Measurements from ENCODE around the gene ANKRD17. TPM values are rescaled to one million over a fixed set of nuclear protein-coding genes. Genes with fewer than 3 reads are reported as not detected.
"Not testable (repeated sequence)": the region's sequence is repeated elsewhere in the genome, so short reads cannot be mapped to it uniquely, and the experiment has no call there.

ANKRD17 gene
- total RNA-seq, 1 donor from 2014 or later: 23.9 TPM

GRCh38 chr4:73248821-73249220 lies 9.8 kb downstream of the ANKRD17 start:
- DNase-seq (ENCODE audit: low spot score): no peak
- ATAC-seq: no peak

GRCh38 chr4:73248416-73248815 lies 10.2 kb downstream of the ANKRD17 start:
- DNase-seq (ENCODE audit: low spot score) (no peak), ATAC-seq (no peak)

- ATAC-seq (no peak), DNase-seq (ENCODE audit: low spot score) (no peak)
Measured at GRCh38 chr4:73247100-73247499, 11.5 kb downstream of the ANKRD17 start.

- no peak for DNase-seq (ENCODE audit: low spot score)
- no peak for ATAC-seq
Measured at GRCh38 chr4:73245955-73246354, 12.6 kb downstream of the ANKRD17 start.

GRCh38 chr4:73244945-73245601 lies 13.5 kb downstream of the ANKRD17 start:
- ATAC-seq: peak; percentile 20
- DNase-seq (ENCODE audit: low spot score): no peak

GRCh38 chr4:73237044-73237443 lies 21.6 kb downstream of the ANKRD17 start:
- ATAC-seq: no peak

GRCh38 chr4:73236151-73236550 lies 22.4 kb downstream of the ANKRD17 start:
- ATAC-seq (no peak), DNase-seq (ENCODE audit: low spot score) (no peak)

More at GRCh38 chr4:73237044-73237443, 21.6 kb downstream of the ANKRD17 start:
- no peak for DNase-seq (ENCODE audit: low spot score)

- DNase-seq (ENCODE audit: low spot score) (no peak), ATAC-seq (peak; percentile 34)
Measured at GRCh38 chr4:73234712-73235111, 23.9 kb downstream of the ANKRD17 start.

- DNase-seq (ENCODE audit: low spot score) (no peak), ATAC-seq (no peak)
Measured at GRCh38 chr4:73231518-73232487, 26.8 kb downstream of the ANKRD17 start.

GRCh38 chr4:73230865-73231517 lies 27.6 kb downstream of the ANKRD17 start:
- ATAC-seq: no peak
- DNase-seq (ENCODE audit: low spot score): no peak

- DNase-seq (ENCODE audit: low spot score); ATAC-seq: not testable (repeated sequence)
Measured at GRCh38 chr4:73228800-73229199, 29.8 kb downstream of the ANKRD17 start.

GRCh38 chr4:73224886-73225285 lies 33.7 kb downstream of the ANKRD17 start:
- no peak for DNase-seq (ENCODE audit: low spot score)
- no peak for ATAC-seq

- DNase-seq (ENCODE audit: low spot score) (no peak), ATAC-seq (no peak)
Measured at GRCh38 chr4:73223258-73223650, 35.3 kb downstream of the ANKRD17 start.

GRCh38 chr4:73222466-73223257 lies 35.9 kb downstream of the ANKRD17 start:
- ATAC-seq (peak; percentile 94), DNase-seq (ENCODE audit: low spot score) (no peak)

- ATAC-seq: peak; percentile 30
- DNase-seq (ENCODE audit: low spot score): no peak
Measured at GRCh38 chr4:73221734-73222133, 36.9 kb downstream of the ANKRD17 start.

GRCh38 chr4:73220815-73221214 lies 37.8 kb downstream of the ANKRD17 start:
- ATAC-seq: no peak

GRCh38 chr4:73213916-73214653 lies 44.5 kb downstream of the ANKRD17 start:
- DNase-seq (ENCODE audit: low spot score) (no peak), ATAC-seq (no peak)

More at GRCh38 chr4:73220815-73221214, 37.8 kb downstream of the ANKRD17 start:
- no peak for DNase-seq (ENCODE audit: low spot score)

GRCh38 chr4:73212982-73213730 lies 45.4 kb downstream of the ANKRD17 start:
- ATAC-seq (no peak), DNase-seq (ENCODE audit: low spot score) (no peak)

- DNase-seq (ENCODE audit: low spot score) (no peak), ATAC-seq (no peak)
Measured at GRCh38 chr4:73211968-73212367, 46.6 kb downstream of the ANKRD17 start.

All from left lobe of liver (tissue), 2 donors.